ENCODE measurements around the gene RFLNA. TPM values are rescaled to one million over a fixed set of nuclear protein-coding genes. Genes with fewer than 3 reads are reported as not detected.

RFLNA gene
- total RNA-seq, 1 experiment from 2014 or later: not detected

- H3K4me1 Mint-ChIP-seq (ENCODE audit: insufficient read depth, unreplicated experiment): no peaks in the 10 kb centered on the region
- H3K9me3 Mint-ChIP-seq (ENCODE audit: unreplicated experiment): no peaks in the 10 kb centered on the region
- no TSS peak for BruUV-seq (replicated peaks)
- intact Hi-C loops (cut with micrococcal nuclease): no loop called here
- POLR2A ChIA-PET: no interaction called here
- no peaks in the 10 kb centered on the region for H3K36me3 Mint-ChIP-seq (ENCODE audit: insufficient read depth, unreplicated experiment)
- H3K4me3 Mint-ChIP-seq (ENCODE audit: unreplicated experiment): no peak overlapping the region
- peaks cover 30% of the 10 kb centered on the region for H3K27me3 Mint-ChIP-seq (ENCODE audit: insufficient read depth, unreplicated experiment)
- no peak overlapping the region for H3K27ac Mint-ChIP-seq (ENCODE audit: low read depth, unreplicated experiment)
- peak; percentile 56 for DNase-seq (ENCODE audit: unreplicated experiment)
- CTCF ChIA-PET: interaction anchor here (1.0 kb wide), 1 partner anchor 48 kb away, joined by 4 read pairs; no protein-coding TSS in a partner anchor
- TF ChIP-seq, protein P1, sequence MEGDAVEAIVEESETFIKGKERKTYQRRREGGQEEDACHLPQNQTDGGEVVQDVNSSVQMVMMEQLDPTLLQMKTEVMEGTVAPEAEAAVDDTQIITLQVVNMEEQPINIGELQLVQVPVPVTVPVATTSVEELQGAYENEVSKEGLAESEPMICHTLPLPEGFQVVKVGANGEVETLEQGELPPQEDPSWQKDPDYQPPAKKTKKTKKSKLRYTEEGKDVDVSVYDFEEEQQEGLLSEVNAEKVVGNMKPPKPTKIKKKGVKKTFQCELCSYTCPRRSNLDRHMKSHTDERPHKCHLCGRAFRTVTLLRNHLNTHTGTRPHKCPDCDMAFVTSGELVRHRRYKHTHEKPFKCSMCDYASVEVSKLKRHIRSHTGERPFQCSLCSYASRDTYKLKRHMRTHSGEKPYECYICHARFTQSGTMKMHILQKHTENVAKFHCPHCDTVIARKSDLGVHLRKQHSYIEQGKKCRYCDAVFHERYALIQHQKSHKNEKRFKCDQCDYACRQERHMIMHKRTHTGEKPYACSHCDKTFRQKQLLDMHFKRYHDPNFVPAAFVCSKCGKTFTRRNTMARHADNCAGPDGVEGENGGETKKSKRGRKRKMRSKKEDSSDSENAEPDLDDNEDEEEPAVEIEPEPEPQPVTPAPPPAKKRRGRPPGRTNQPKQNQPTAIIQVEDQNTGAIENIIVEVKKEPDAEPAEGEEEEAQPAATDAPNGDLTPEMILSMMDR (IDR thresholded peaks at IDR 0.05; ENCODE audit: unreplicated experiment): peak; percentile 15
These were observed 21.3 kb upstream of the RFLNA start for GRCh38 chr12:124273630-124274029.

- ChIA-PET CTCF (no interaction called here), POLR2A (interaction anchor here (1.0 kb wide), 1 partner anchor 13 kb away, joined by 3 read pairs; no protein-coding TSS in a partner anchor)
- no TSS peak for BruUV-seq (replicated peaks)
- Mint-ChIP-seq H3K4me1 (ENCODE audit: insufficient read depth, unreplicated experiment) (no peaks in the 10 kb centered on the region), H3K9me3 (ENCODE audit: unreplicated experiment) (no peaks in the 10 kb centered on the region), H3K27ac (ENCODE audit: low read depth, unreplicated experiment) (no peak overlapping the region), H3K27me3 (ENCODE audit: insufficient read depth, unreplicated experiment) (peaks cover 49% of the 10 kb centered on the region), H3K4me3 (ENCODE audit: unreplicated experiment) (no peak overlapping the region), H3K36me3 (ENCODE audit: insufficient read depth, unreplicated experiment) (no peaks in the 10 kb centered on the region)
- intact Hi-C loops (cut with micrococcal nuclease): no loop called here
- TF ChIP-seq, protein P1 (IDR thresholded peaks at IDR 0.05; ENCODE audit: unreplicated experiment): no peak
- no peak for DNase-seq (ENCODE audit: unreplicated experiment)
These were observed 18.6 kb upstream of the RFLNA start for GRCh38 chr12:124276337-124276736.

- peaks cover 62% of the 10 kb centered on the region for H3K27me3 Mint-ChIP-seq (ENCODE audit: insufficient read depth, unreplicated experiment)
- H3K36me3 Mint-ChIP-seq (ENCODE audit: insufficient read depth, unreplicated experiment): no peaks in the 10 kb centered on the region
- intact Hi-C loops (cut with micrococcal nuclease): no loop called here
- no peak for DNase-seq (ENCODE audit: unreplicated experiment)
- no peaks in the 10 kb centered on the region for H3K4me1 Mint-ChIP-seq (ENCODE audit: insufficient read depth, unreplicated experiment)
- TF ChIP-seq, protein P1 (IDR thresholded peaks at IDR 0.05; ENCODE audit: unreplicated experiment): no peak
- no TSS peak for BruUV-seq (replicated peaks)
- H3K4me3 Mint-ChIP-seq (ENCODE audit: unreplicated experiment): no peak overlapping the region
- CTCF ChIA-PET: interaction anchor here (0.7 kb wide), 1 partner anchor 241 kb away, joined by 3 read pairs; no protein-coding TSS in a partner anchor
- H3K9me3 Mint-ChIP-seq (ENCODE audit: unreplicated experiment): no peaks in the 10 kb centered on the region
- POLR2A ChIA-PET: interaction anchor here (1.0 kb wide), 1 partner anchor 11 kb away, joined by 3 read pairs; no protein-coding TSS in a partner anchor
- H3K27ac Mint-ChIP-seq (ENCODE audit: low read depth, unreplicated experiment): no peak overlapping the region
These were observed 17.3 kb upstream of the RFLNA start for GRCh38 chr12:124277394-124278241.

DNA sequence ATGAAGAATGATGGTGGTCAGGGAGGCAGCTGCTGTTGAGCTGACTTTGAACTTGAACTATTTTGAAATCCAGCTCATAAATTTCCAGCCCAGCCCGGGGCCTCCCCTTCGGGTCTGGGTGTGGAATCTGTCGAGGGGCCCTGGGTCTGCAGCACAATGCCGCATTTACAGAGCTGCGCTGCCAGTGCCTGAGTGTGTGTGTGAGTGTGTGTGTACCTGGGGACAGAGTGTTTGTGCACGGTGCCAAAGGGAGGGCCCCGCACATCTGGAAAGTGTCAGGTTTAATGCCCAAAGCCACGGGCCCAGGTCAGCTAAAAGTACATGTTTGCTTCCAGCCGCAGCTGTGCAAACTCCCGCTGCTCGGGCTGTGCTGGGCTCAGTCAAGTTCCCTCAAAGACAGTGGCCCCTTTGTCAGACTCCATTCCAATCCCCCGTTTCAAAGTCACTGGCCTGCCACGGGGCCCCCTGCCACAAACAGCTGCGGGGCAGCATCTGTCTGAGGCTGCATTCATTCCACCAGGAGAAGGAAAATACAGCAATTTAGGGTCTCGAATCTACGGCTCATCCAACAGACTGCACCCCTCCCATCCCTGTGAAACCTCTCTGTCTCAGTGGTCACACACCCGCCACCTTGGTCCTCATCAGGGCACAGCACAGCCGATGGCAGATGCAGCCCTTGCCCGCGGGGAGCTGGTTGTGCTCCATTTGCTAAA lies 16.3 kb upstream of the RFLNA start:
- POLR2A ChIA-PET: no interaction called here
- DNase-seq (ENCODE audit: unreplicated experiment): no peak
- Mint-ChIP-seq H3K36me3 (ENCODE audit: insufficient read depth, unreplicated experiment) (no peaks in the 10 kb centered on the region), H3K27ac (ENCODE audit: low read depth, unreplicated experiment) (no peak overlapping the region), H3K27me3 (ENCODE audit: insufficient read depth, unreplicated experiment) (peaks cover 71% of the 10 kb centered on the region), H3K4me1 (ENCODE audit: insufficient read depth, unreplicated experiment) (no peaks in the 10 kb centered on the region), H3K4me3 (ENCODE audit: unreplicated experiment) (no peak overlapping the region), H3K9me3 (ENCODE audit: unreplicated experiment) (no peaks in the 10 kb centered on the region)
- TF ChIP-seq, protein P1 (IDR thresholded peaks at IDR 0.05; ENCODE audit: unreplicated experiment): no peak
- BruUV-seq (replicated peaks): no TSS peak
- CTCF ChIA-PET: no interaction called here
- intact Hi-C loops (cut with micrococcal nuclease): no loop called here

Measured in MCF 10A (cell line).